Activated CD4-positive, CD25-positive, alpha-beta regulatory T cell treated with anti-CD3 and anti-CD28 coated beads, Interleukin-2, amount 50 U/mL, for 16 hours (primary cell): ENCODE results near the gene HK1.
"Not testable (repeated sequence)": the region's sequence is repeated elsewhere in the genome, so short reads cannot be mapped to it uniquely, and the experiment has no call there.

Experiments used
- DNase-seq: peaks from one replicate; pipeline ENCODE4 v3.0.0-alpha.2; 2020; ENCODE audit warnings: low read depth, low spot score

HK1 gene

GRCh38 chr10:69254877-69255276, 23.4 kb upstream of the HK1 start:
- DNase-seq = no peak

DNA sequence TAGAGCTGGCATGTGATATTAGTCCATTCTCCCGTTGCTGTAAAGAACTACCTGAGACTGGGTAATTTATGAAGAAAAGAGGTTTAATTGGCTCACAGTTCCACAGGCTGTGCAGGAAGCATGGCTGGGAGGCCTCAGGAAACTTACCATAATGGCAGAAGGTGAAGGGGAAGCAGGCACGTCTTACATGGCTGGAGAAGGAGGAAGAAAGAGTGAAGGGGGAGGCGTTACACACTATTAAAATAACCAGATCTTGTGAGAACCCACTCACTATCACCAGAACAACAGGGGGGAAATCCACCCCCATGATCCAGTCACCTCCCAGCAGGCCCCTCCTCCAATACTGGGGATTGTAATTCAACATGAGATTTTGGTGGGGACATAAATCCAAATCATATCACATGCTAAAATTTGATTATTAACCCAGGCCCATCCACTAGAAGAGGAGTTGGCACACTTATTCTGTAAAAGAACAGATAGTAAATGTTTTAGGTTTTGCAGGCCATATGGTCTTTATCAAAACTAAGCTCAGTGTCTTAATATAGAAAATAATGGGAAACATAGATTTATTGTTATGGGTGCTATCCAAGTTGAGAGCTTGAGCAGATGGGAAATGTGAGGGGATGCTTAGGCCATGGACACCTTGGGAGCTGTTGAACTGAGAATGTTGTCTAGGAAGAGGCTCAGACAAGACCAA, 18.6 kb upstream of the HK1 start:
- DNase-seq = no peak

DNA sequence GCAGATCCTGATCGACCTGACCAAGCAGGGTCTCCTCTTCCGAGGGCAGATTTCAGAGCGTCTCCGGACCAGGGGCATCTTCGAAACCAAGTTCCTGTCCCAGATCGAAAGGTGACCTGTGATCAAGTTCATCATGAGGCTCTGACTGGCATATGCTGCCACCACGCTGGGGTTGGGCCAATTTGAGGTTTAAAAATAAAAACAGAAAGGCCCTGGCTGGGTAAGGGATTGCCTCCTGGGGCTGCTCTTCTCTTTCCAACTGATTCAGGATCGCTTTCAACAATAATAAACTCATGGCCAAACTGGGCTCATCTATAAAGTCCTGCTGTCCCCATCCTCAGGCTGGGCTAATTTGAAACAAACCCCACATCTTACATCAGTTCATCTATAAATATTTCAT, 17.1 kb upstream of the HK1 start:
- no peak for DNase-seq

DNA sequence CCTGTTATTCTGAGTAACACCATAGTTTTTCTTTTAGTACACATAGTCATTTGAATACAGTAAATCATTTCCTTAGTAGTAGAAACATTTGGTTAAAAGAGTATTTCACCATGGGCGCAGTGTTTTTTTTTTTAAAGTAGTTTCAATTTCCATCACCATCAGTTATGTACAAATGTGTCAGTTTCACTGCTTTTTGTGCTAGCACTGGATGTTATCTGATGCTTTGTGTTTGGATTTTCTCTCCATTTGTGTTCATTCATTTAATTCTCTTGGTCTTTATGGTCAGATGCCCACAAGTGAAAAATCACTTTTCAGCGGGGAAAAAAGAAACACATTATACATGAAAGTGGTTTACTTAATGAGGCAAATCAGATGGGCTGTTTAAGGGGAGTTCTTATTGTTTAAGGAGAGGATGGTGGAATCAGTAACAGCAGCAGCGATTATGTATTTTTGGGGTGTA, 16.0 kb upstream of the HK1 start:
- no peak for DNase-seq

DNA sequence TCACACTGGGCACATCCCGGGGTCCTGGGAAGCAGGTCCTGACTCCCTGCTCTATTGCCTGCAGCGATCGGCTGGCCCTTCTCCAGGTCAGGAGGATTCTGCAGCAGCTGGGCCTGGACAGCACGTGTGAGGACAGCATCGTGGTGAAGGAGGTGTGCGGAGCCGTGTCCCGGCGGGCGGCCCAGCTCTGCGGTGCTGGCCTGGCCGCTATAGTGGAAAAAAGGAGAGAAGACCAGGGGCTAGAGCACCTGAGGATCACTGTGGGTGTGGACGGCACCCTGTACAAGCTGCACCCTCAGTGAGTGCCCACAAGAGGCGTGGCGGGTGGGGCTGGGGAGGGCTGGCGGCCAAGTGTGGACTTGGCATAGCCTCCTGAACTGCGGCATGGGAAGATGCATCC, 12.8 kb upstream of the HK1 start:
- no peak for DNase-seq

GRCh38 chr10:69268761-69269416, 9.4 kb upstream of the HK1 start:
- no peak for DNase-seq

- no peak for DNase-seq
Observed at GRCh38 chr10:69269761-69270160, 8.5 kb upstream of the HK1 start.

DNA sequence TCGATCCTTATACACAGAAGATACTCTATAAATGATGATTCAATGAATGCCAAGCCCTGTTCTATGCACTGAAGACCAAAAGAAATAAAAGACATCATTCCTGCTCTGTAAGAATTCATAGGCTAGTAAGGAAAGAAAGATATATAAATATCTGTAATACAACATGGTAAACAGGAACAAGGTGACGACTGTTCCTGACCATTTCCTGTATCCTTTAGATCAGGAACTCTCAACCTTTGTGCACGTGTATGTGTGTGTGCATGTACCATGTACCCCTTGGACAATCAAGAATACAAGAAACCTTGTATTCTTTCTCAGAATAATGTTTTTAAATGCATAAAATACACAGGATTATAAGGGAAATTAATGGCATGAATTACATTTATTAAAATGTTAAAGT, 7.3 kb upstream of the HK1 start:
- DNase-seq = no peak

DNA sequence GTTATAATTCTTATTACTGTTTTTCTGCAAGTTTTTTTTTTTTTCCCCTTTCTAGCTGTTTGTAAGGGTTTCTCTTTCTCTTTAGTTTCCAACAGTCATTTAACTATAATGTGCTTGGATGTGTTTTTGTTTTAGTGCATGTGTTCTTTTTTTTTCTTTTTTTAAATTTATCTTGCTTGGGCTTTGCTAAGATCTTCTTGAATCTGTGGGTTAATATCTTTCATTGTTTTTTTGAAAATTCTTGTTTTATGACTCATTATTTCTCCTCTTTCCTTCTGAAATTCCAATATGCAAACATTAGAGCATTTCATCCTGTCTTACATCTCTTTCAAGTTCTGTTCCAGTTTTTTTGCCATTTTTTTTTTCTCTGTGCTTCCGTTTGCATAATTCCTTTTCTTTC, 5.7 kb upstream of the HK1 start:
- DNase-seq = no peak

DNA sequence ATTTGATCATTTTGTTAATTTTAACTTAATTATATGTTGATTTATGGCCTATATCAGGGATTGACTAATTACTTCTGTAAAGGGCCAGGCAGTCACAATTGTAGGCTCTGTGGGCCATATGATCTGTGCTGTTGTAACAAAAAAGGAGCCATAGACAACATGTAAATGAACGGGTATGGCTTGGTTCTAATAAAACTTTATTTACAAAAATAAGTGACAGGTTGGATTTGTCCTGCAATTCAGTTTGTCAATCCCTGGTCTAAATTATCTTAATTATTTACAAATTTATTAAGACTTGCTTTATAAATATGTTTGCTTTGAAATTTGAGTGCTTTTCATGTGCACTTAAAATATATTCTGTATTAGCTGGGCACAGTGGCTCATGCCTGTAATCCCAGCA, 2.9 kb upstream of the HK1 start:
- no peak for DNase-seq

- DNase-seq = no peak
Observed at GRCh38 chr10:69276503-69276902, 1.8 kb upstream of the HK1 start.

DNA sequence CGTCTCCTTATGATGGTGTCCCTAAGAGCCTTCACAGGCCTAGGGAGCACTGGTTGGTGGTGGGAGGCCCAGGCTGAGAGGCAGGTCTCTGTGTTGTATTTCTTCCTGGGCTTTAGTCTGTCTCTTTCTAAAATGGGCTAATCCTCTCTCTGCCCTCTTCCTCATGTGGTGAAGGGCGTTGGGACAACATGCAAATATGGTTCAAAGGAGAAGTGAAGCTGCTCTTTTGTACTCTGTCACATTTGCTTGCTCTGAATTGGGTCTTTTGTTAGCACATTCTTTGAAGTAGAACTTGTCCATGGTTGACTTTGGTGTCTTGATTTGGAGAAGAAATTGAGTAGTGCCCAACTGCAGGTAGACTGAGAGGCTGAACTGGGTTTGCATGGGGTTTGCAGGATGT, 814 bp downstream of the HK1 start:
- DNase-seq = no peak

DNA sequence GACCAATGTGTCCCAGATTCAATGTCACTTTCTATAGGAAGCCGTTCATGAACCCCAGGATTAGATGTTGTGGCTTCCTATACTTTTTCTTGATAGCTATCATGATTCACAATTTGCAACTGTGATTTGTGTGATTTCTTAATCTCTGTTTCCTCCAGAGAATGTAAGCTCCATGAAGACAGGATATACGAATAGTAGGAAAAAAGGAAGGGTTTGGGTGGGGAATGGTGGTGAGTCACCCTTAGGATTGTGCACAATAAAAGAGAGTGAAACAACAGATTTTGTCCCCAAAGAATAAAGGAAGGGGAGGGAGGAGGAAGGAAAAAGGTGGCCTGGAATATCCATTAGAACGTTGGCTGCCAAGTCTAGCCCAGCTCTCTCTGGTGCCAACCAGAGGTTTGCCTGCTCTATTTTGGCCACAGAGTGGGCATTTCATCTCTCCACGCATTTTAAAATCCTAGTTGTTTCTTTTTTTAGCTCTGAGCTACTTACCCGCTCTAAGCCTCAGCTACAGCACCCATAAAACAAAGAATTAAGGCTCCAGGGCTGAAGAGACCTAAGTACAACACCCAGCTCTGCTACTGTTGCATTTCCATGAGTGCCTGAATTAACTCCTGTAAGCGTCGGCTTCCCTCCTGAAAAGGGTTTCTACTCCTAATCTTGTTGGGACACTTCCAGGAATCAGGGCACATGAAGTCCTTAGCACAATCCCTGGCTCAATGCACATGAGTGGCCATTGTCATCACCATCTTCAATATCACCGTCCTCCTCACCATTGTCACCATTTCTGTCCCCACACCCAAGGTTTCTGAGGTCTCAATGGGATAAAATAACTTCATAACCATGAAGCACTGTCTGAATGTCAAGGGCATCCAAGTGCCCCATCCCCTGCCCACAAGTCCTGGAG, 3.5 kb downstream of the HK1 start:
- DNase-seq = no peak

DNA sequence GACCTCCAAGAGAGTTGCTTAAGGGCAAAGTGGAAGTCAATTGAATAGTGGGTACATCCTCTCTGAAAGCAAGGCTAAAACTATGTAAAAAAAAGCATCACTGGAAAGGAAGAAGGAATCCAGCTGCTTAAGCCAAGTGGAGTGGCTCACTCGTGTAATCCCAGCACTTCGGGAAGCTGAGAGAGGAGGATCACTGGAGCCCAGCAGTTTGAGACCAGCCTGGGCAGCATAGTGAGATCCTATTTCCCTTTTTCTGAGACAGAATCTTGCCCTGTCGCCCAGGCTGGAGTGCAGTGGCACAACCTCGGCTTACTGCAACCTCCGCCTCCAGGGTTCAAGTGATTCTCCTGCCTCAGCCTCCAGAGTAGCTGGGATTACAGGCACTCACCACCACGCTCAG, 6.1 kb downstream of the HK1 start:
- DNase-seq = not testable (repeated sequence)

- DNase-seq = no peak
Observed at GRCh38 chr10:69285699-69286098, 7.4 kb downstream of the HK1 start.

GRCh38 chr10:69287181-69287580, 8.9 kb downstream of the HK1 start:
- DNase-seq = no peak

GRCh38 chr10:69290993-69291392, 12.7 kb downstream of the HK1 start:
- DNase-seq = no peak

- no peak for DNase-seq
Observed at GRCh38 chr10:69292459-69292858, 14.2 kb downstream of the HK1 start.

DNA sequence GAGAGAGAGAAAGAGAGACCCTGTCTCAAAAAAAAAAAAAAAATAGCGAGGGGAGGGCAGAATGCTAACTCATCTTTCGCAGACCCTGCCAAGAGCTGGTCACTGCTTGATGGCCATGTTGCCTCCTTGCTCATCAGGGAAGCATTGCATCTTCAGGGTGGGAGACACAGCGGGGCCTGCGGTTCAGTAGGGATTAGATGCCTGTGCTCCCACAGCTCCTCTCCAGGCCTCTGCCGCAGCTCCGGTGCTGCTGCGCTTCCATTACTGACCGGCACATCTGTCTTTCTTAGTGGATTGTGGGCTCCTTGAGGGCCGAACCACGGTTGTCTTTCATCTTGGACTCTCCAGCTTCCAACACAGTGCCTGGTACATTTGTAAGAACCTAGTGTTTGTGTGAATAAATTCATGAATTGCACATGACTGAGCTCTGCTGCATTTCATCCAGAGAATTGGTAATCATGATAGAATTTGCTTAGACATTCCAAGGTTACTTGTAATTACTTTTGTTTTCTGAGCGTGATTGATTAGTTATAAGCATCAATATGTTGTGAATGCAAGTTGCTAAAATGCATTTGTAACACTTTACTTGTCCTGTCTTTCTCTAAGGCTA, 16.8 kb downstream of the HK1 start:
- no peak for DNase-seq

DNA sequence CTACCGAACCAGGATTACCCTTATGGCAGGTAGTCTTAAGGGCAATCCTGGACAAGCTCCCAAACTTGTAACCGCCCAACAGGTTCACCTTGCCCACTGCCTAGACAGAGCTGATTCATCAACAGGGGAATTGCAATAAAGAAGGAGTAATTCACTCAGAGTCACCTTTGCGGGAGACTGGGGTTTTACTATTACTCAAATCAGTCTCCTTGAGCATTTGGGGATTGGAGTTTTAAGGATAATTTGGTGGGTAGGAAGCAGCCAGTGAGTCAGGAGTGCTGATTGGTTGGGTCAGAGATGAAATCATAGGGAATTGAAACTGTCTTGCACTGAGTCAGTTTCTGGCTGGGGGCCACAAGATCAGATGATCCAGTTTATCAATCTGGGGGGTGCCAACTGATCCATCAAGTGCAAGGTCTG, 25.3 kb downstream of the HK1 start:
- no peak for DNase-seq

GRCh38 chr10:69306421-69306820, 28.1 kb downstream of the HK1 start:
- no peak for DNase-seq

DNA sequence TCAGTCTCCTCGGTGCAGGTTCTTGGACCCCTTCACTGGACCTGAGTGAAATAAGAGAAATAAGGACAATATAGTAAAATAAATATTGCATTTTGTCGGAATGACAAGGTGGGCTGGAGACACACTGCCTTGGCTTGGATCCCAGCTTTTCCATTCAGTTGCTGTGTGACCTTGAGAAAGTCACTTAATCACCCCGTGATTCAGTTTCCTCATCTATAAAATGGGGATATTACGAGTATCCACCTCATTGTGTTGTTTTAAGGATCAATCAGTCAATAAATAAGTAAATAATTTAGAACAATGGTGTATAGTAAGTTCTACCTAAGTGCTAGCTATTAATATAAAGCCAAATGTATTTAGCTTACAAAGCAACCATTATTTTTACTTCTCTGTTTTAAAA, 29.1 kb downstream of the HK1 start:
- no peak for DNase-seq
